Breast epithelium (tissue), 3 donors: ENCODE measurements around the gene GIPC1.

ENCODE experiments used
- POLR2A ChIP-seq: fragments of 450-650 bp; IDR thresholded peaks from one replicate; pipeline ENCODE4 v1.6.1; 2016; ENCODE audit warnings: antibody characterized with exemption, mild to moderate bottlenecking, moderate library complexity
- POLR2AphosphoS5 ChIP-seq, 3 donors: sonication (generic); formaldehyde crosslinking; IDR thresholded peaks; one replicate each; pipeline ENCODE4 v1.6.1; 2017; ENCODE audit warnings: antibody characterized with exemption in 3 of 3
- TF ChIP-seq, protein P1 (sequence below), 3 donors: fragments of 450-650 bp; IDR thresholded peaks; one replicate each; pipeline ENCODE4 v1.5.1; 2016 to 2017; ENCODE audit warnings: antibody characterized with exemption in 3 of 3, mild to moderate bottlenecking in 3 of 3, moderate library complexity in 3 of 3

DNA sequence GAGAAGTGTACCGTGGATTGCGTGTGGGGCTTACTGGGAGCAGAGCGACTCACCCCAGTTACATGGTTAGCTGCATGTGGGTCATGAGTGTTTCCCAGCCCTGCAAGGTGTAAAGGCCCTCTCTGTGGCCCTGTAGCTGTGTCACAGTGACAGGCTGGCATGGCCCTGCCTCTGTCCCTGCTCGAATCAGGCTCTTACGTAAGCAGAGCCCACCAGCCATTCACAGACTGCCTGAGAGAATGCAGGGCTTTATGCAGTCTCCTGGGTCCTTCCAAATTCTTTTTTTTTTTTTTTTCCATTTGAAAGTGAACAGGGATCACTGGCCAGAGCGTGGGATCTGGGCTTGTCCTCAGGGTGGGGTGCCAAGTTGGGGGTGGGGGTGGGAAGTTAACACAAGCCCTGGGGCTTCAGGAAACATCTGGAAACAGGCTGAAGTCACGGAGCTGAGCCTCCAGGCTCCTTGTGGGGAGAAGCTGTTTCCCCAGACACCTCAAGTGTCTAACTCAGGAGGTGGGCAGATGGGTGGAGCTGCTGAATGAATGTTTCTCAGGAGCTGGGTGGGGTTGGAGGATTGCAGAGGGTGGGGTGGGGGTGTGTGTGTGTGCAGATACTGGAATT, 46.9 kb upstream of the GIPC1 start:
- TF ChIP-seq, protein P1, sequence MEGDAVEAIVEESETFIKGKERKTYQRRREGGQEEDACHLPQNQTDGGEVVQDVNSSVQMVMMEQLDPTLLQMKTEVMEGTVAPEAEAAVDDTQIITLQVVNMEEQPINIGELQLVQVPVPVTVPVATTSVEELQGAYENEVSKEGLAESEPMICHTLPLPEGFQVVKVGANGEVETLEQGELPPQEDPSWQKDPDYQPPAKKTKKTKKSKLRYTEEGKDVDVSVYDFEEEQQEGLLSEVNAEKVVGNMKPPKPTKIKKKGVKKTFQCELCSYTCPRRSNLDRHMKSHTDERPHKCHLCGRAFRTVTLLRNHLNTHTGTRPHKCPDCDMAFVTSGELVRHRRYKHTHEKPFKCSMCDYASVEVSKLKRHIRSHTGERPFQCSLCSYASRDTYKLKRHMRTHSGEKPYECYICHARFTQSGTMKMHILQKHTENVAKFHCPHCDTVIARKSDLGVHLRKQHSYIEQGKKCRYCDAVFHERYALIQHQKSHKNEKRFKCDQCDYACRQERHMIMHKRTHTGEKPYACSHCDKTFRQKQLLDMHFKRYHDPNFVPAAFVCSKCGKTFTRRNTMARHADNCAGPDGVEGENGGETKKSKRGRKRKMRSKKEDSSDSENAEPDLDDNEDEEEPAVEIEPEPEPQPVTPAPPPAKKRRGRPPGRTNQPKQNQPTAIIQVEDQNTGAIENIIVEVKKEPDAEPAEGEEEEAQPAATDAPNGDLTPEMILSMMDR (IDR thresholded peaks at IDR 0.05): no peak
- TF ChIP-seq POLR2A (no peak), POLR2AphosphoS5 (IDR thresholded peaks at IDR 0.05) (no peak)
